GM23338 (cell line): ENCODE results near the gene ADIPOQ. TPM values are rescaled to one million over a fixed set of nuclear protein-coding genes. Genes with fewer than 3 reads are reported as not detected.

ENCODE experiments used
- ATAC-seq: fragments of 200-7000 bp; cut with Tn5 transposase; 3 replicates; pipeline ENCODE4 v1.9.1; 2020
- DNase-seq: peaks from one replicate; pipeline ENCODE4 v3.0.0-alpha.2; 2015; ENCODE audit warnings: low spot score
- H2AFZ ChIP-seq: fragments of 200-600 bp; sonication (generic); 2 replicates; pipeline ENCODE4 v1.8.0; 2016; ENCODE audit warnings: antibody characterized with exemption, mild to moderate bottlenecking, moderate library complexity
- H3F3A ChIP-seq: fragments of 200-600 bp; sonication (generic); replicated peaks from 2 replicates; pipeline ENCODE4 v1.8.0; 2017; ENCODE audit warnings: antibody characterized with exemption, mixed run types, low read depth
- H3K27ac ChIP-seq: fragments of 200-600 bp; sonication (generic); 2 replicates; pipeline ENCODE4 v1.6.1; 2016; ENCODE audit warnings: low read depth
- H3K27me3 ChIP-seq: fragments of 200-600 bp; sonication (generic); 2 replicates; pipeline ENCODE4 v1.8.0; 2016; ENCODE audit warnings: mild to moderate bottlenecking, mixed run types, moderate library complexity; ENCODE audit not compliant: insufficient read depth
- H3K36me3 ChIP-seq: fragments of 200-600 bp; sonication (generic); 2 replicates; pipeline ENCODE4 v1.8.0; 2016; ENCODE audit warnings: mild to moderate bottlenecking; ENCODE audit not compliant: insufficient read depth
- H3K4me1 ChIP-seq: fragments of 200-600 bp; sonication (generic); 2 replicates; pipeline ENCODE4 v1.8.0; 2016; ENCODE audit warnings: mild to moderate bottlenecking, moderate library complexity; ENCODE audit not compliant: insufficient read depth
- H3K4me2 ChIP-seq: fragments of 200-600 bp; sonication (generic); 2 replicates; pipeline ENCODE4 v1.7.1; 2017; ENCODE audit warnings: mixed run types
- H3K4me3 ChIP-seq: fragments of 200-600 bp; sonication (generic); 2 replicates; pipeline ENCODE4 v1.6.1; 2016; ENCODE audit warnings: mixed run types
- H3K79me2 ChIP-seq: fragments of 200-600 bp; sonication (generic); replicated peaks from 2 replicates; pipeline ENCODE4 v1.8.0; 2017; ENCODE audit warnings: mild to moderate bottlenecking; ENCODE audit not compliant: insufficient read depth
- H3K9me2 ChIP-seq: fragments of 200-600 bp; sonication (generic); 2 replicates; pipeline ENCODE4 v1.8.0; 2017; ENCODE audit not compliant: insufficient read depth
- H4K20me1 ChIP-seq: fragments of 200-600 bp; sonication (generic); replicated peaks from 2 replicates; pipeline ENCODE4 v1.8.0; 2017; ENCODE audit warnings: mild to moderate bottlenecking; ENCODE audit not compliant: insufficient read depth
- H3K27ac Mint-ChIP-seq: 2 replicates; pipeline ENCODE4 v1.8.0; 2020; ENCODE audit warnings: inconsistent platforms, mild to moderate bottlenecking, moderate library complexity, mixed read lengths
- H3K27me3 Mint-ChIP-seq: 3 replicates; pipeline ENCODE4 v1.8.0; 2022; ENCODE audit warnings: low read depth, mild to moderate bottlenecking, moderate library complexity, mixed read lengths, inconsistent platforms; ENCODE audit not compliant: insufficient read depth, poor library complexity
- H3K36me3 Mint-ChIP-seq: 3 replicates; pipeline ENCODE4 v1.8.0; 2021; ENCODE audit warnings: low read depth, mild to moderate bottlenecking, inconsistent platforms, moderate library complexity, mixed read lengths
- H3K4me1 Mint-ChIP-seq: 3 replicates; pipeline ENCODE4 v1.8.0; 2020; ENCODE audit warnings: mild to moderate bottlenecking, inconsistent platforms, mixed read lengths
- H3K4me3 Mint-ChIP-seq: 3 replicates; pipeline ENCODE4 v1.8.0; 2021; ENCODE audit warnings: moderate library complexity, mild to moderate bottlenecking, inconsistent platforms, mixed read lengths
- H3K9me3 Mint-ChIP-seq: 3 replicates; pipeline ENCODE4 v1.8.0; 2020; ENCODE audit warnings: moderate library complexity, mild to moderate bottlenecking, inconsistent platforms, mixed read lengths
- CREB1 ChIP-seq: fragments of 250-450 bp; sonication (Bioruptor Pico); IDR thresholded peaks from 2 replicates; pipeline ENCODE4 v1.5.0; 2020; ENCODE audit warnings: low read depth, mild to moderate bottlenecking, moderate library complexity
- EZH2 ChIP-seq: fragments of 200-600 bp; sonication (generic); IDR thresholded peaks from one replicate; pipeline ENCODE4 v1.8.0; 2017; ENCODE audit warnings: antibody characterized with exemption, mild to moderate bottlenecking, low read depth; ENCODE audit not compliant: unreplicated experiment
- EZH2phosphoT487 ChIP-seq: fragments of 200-600 bp; sonication (generic); IDR thresholded peaks from one replicate; pipeline ENCODE4 v1.8.1; 2018; ENCODE audit warnings: antibody characterized with exemption; ENCODE audit not compliant: unreplicated experiment
- JUNB ChIP-seq: IDR thresholded peaks from one replicate; pipeline ENCODE4 v1.6.1; 2016; ENCODE audit warnings: antibody characterized with exemption; ENCODE audit not compliant: unreplicated experiment
- NANOG ChIP-seq: IDR thresholded peaks from 2 replicates; pipeline ENCODE4 v1.6.1; 2016; ENCODE audit warnings: antibody characterized with exemption, borderline replicate concordance
- POLR2AphosphoS5 ChIP-seq: IDR thresholded peaks from 2 replicates; pipeline ENCODE4 v1.6.1; 2016; ENCODE audit warnings: antibody characterized with exemption, low read depth
- STAT1 ChIP-seq: IDR thresholded peaks from one replicate; pipeline ENCODE4 v1.6.1; 2016; ENCODE audit warnings: antibody characterized with exemption; ENCODE audit not compliant: unreplicated experiment
- polyA plus RNA-seq: library from polyadenylated mRNA; unstranded; fragments of >200 nt; fragmentation: Nextera tagmentation; extraction: Ambion mirVana; gene quantifications from 2 replicates; pipeline ENCODE4 v1.2.1, GENCODE V29; 2016
- total RNA-seq: library from RNA; depleted of rRNA; stranded (reverse); fragments of >200 nt; shearing (Covaris generic); gene quantifications from 2 replicates; pipeline ENCODE4 v1.2.3, GENCODE V29; 2014
- TF ChIP-seq, protein P1 (sequence below): IDR thresholded peaks from one replicate; pipeline ENCODE4 v1.6.1; 2018; ENCODE audit warnings: antibody characterized with exemption; ENCODE audit not compliant: unreplicated experiment

Gene ADIPOQ
- total and polyA plus RNA-seq, 2 experiments from 2014 or later, result not detected

GRCh38 chr3:186854954-186855353, 12.4 kb downstream of the ADIPOQ start:
- no peaks in the 10 kb centered on the region for H3F3A ChIP-seq
- no peaks in the 10 kb centered on the region for H3K4me1 ChIP-seq
- no peak overlapping the region for H3K4me3 ChIP-seq
- DNase-seq, result no peak
- ATAC-seq, result no peak
- no peaks in the 10 kb centered on the region for H3K27me3 Mint-ChIP-seq
- H3K4me2 ChIP-seq, result no peak overlapping the region
- H2AFZ ChIP-seq, result no peak overlapping the region
- H3K9me3 Mint-ChIP-seq, result no peaks in the 10 kb centered on the region
- H3K36me3 Mint-ChIP-seq, result no peaks in the 10 kb centered on the region
- peaks cover 10% of the 10 kb centered on the region; the same call in 1 of the 2 replicates for H3K9me2 ChIP-seq
- no peaks in the 10 kb centered on the region for H4K20me1 ChIP-seq
- no peak overlapping the region for H3K27ac Mint-ChIP-seq
- H3K79me2 ChIP-seq, result no peaks in the 10 kb centered on the region
- H3K36me3 ChIP-seq, result no peaks in the 10 kb centered on the region; the same call in 1 of the 2 replicates
- H3K4me1 Mint-ChIP-seq, result 0 out of 3 replicates have a peak, but pooled peaks cover 2% of the 10 kb centered on the region
- no peak overlapping the region for H3K27ac ChIP-seq
- H3K4me3 Mint-ChIP-seq, result no peak overlapping the region
- H3K27me3 ChIP-seq, result no peaks in the 10 kb centered on the region
- no peak for TF ChIP-seq STAT1
- no peak for TF ChIP-seq EZH2
- TF ChIP-seq CREB1 (CRISPR knock-in tag), result no peak
- no peak for TF ChIP-seq NANOG
- TF ChIP-seq POLR2AphosphoS5, result no peak
- TF ChIP-seq JUNB, result no peak
- TF ChIP-seq, protein P1, sequence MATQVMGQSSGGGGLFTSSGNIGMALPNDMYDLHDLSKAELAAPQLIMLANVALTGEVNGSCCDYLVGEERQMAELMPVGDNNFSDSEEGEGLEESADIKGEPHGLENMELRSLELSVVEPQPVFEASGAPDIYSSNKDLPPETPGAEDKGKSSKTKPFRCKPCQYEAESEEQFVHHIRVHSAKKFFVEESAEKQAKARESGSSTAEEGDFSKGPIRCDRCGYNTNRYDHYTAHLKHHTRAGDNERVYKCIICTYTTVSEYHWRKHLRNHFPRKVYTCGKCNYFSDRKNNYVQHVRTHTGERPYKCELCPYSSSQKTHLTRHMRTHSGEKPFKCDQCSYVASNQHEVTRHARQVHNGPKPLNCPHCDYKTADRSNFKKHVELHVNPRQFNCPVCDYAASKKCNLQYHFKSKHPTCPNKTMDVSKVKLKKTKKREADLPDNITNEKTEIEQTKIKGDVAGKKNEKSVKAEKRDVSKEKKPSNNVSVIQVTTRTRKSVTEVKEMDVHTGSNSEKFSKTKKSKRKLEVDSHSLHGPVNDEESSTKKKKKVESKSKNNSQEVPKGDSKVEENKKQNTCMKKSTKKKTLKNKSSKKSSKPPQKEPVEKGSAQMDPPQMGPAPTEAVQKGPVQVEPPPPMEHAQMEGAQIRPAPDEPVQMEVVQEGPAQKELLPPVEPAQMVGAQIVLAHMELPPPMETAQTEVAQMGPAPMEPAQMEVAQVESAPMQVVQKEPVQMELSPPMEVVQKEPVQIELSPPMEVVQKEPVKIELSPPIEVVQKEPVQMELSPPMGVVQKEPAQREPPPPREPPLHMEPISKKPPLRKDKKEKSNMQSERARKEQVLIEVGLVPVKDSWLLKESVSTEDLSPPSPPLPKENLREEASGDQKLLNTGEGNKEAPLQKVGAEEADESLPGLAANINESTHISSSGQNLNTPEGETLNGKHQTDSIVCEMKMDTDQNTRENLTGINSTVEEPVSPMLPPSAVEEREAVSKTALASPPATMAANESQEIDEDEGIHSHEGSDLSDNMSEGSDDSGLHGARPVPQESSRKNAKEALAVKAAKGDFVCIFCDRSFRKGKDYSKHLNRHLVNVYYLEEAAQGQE, result no peak

- no peaks in the 10 kb centered on the region; the same call in 1 of the 2 replicates for H3K36me3 ChIP-seq
- Mint-ChIP-seq H3K4me1 (0 out of 3 replicates have a peak, but pooled peaks cover 2% of the 10 kb centered on the region), H3K9me3 (no peaks in the 10 kb centered on the region; the same call in 2 of the 3 replicates), H3K36me3 (no peaks in the 10 kb centered on the region), H3K4me3 (no peak overlapping the region), H3K27me3 (peaks cover under 1% of the 10 kb centered on the region), H3K27ac (no peak overlapping the region)
- no peaks in the 10 kb centered on the region for H4K20me1 ChIP-seq
- H3F3A ChIP-seq, result no peaks in the 10 kb centered on the region; the same call in 1 of the 2 replicates
- no peaks in the 10 kb centered on the region for H3K4me1 ChIP-seq
- H3K9me2 ChIP-seq, result peaks cover 10% of the 10 kb centered on the region; the same call in 1 of the 2 replicates
- H3K4me2 ChIP-seq, result no peak overlapping the region
- DNase-seq, result no peak
- peak overlapping the region; percentile 72; the same call in 1 of the 2 replicates for H2AFZ ChIP-seq
- H3K4me3 ChIP-seq, result no peak overlapping the region
- no peaks in the 10 kb centered on the region for H3K27me3 ChIP-seq
- H3K27ac ChIP-seq, result no peak overlapping the region
- H3K79me2 ChIP-seq, result no peaks in the 10 kb centered on the region
- no peak for ATAC-seq
- no peak for TF ChIP-seq EZH2
- TF ChIP-seq STAT1, result no peak
- no peak for TF ChIP-seq NANOG
- TF ChIP-seq EZH2phosphoT487, result no peak
- TF ChIP-seq JUNB, result no peak
- TF ChIP-seq, protein P1, result no peak
- no peak for TF ChIP-seq CREB1 (CRISPR knock-in tag)
These were observed 15.2 kb downstream of the ADIPOQ start for GRCh38 chr3:186857743-186858142.
